ENCODE data around the gene ZNF716.
"Not testable (repeated sequence)": the region's sequence is repeated elsewhere in the genome, so short reads cannot be mapped to it uniquely, and the experiment has no call there.

ZNF716 gene

DNA sequence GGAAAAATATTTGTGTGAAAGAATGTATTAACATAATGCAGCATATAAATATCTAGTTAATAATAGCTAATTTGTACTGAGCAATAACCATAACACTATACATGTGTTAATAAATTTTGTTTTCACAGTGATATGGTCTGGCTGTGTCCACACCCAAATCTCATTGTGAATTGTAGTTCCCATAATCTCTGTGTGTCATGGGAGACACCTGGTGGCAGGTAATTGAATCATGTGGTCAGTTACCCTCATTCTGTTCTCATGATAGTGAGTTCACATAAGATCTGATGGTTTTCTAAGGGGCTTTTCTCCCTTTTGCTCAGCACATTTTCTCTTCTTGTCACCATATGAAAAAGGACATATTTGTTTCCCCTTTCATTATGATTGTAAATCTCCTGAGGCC, 30.3 kb downstream of the ZNF716 start:
- not testable (repeated sequence) for H3K56ac ChIP-seq (ENCODE audit: low read length); H3K9ac ChIP-seq (ENCODE audit: low read length); H3K4me2 ChIP-seq (ENCODE audit: low read length); H3K4me3 ChIP-seq (ENCODE audit: low read length); H2BK5ac ChIP-seq (ENCODE audit: low read length); H3K4ac ChIP-seq (ENCODE audit: low read depth, low read length); H3K79me1 ChIP-seq (ENCODE audit: low read length); H4K5ac ChIP-seq (ENCODE audit: low read length); H2AK5ac ChIP-seq (ENCODE audit: low read length); H3K79me2 ChIP-seq (ENCODE audit: control insufficient read depth, insufficient read depth, low read length); H2BK15ac ChIP-seq (replicated peaks; ENCODE audit: low read depth); H3K27ac ChIP-seq (ENCODE audit: low read depth, low read length); H3K36me3 ChIP-seq (ENCODE audit: control insufficient read depth, insufficient read depth, low read length); H3K23ac ChIP-seq (ENCODE audit: low read length); DNase-seq; H3K27me3 ChIP-seq (ENCODE audit: insufficient read depth, low read length, poor library complexity); H2BK120ac ChIP-seq (ENCODE audit: low read depth, low read length); H3K18ac ChIP-seq (ENCODE audit: low read length); H3K4me1 ChIP-seq (ENCODE audit: control insufficient read depth, low read depth, low read length); H4K8ac ChIP-seq (ENCODE audit: low read depth, low read length)

- H2BK15ac ChIP-seq (replicated peaks; ENCODE audit: low read depth); H3K27me3 ChIP-seq (ENCODE audit: insufficient read depth, low read length, poor library complexity); H3K4ac ChIP-seq (ENCODE audit: low read depth, low read length); H3K4me3 ChIP-seq (ENCODE audit: low read length); H3K79me1 ChIP-seq (ENCODE audit: low read length); H3K56ac ChIP-seq (ENCODE audit: low read length); H3K79me2 ChIP-seq (ENCODE audit: control insufficient read depth, insufficient read depth, low read length); H3K36me3 ChIP-seq (ENCODE audit: control insufficient read depth, insufficient read depth, low read length); H3K4me1 ChIP-seq (ENCODE audit: control insufficient read depth, low read depth, low read length); H2AK5ac ChIP-seq (ENCODE audit: low read length); H2BK120ac ChIP-seq (ENCODE audit: low read depth, low read length); H3K23ac ChIP-seq (ENCODE audit: low read length); H3K4me2 ChIP-seq (ENCODE audit: low read length); H4K5ac ChIP-seq (ENCODE audit: low read length); DNase-seq; H3K9ac ChIP-seq (ENCODE audit: low read length); H3K27ac ChIP-seq (ENCODE audit: low read depth, low read length); H2BK5ac ChIP-seq (ENCODE audit: low read length); H3K18ac ChIP-seq (ENCODE audit: low read length); H4K8ac ChIP-seq (ENCODE audit: low read depth, low read length): not testable (repeated sequence)
- WGBS (ENCODE audit: extremely low coverage, insufficient coverage, low lambda C conversion rate): no CpG with 5 or more reads among the region's 21 CpGs
These were observed 35.0 kb downstream of the ZNF716 start for GRCh38 chr7:57485022-57485421.

DNA sequence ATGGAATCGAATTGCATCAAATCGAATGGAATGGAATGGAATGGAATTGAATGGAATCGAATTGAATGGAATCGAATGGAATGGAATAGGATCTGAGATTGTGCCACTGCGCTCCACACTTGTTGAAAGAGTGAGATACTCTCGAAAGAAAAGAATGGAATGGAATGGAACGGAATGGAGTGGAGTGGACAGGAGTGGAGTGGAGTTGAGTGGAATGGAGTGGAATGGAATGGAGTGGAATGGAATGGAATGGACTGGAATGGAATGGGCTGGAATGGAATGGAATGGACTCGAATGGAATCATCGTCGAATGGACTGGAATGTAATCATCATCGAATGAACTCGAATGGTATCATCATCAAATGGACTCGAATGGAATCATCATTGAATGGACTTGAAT, 38.0 kb downstream of the ZNF716 start:
- no peaks in the 10 kb centered on the region for H3K27me3 ChIP-seq (ENCODE audit: insufficient read depth, low read length, poor library complexity)
- H3K79me1 ChIP-seq (ENCODE audit: low read length): no peaks in the 10 kb centered on the region
- H3K79me2 ChIP-seq (ENCODE audit: control insufficient read depth, insufficient read depth, low read length): no peaks in the 10 kb centered on the region
- H3K4me3 ChIP-seq (ENCODE audit: low read length): no peak overlapping the region
- DNase-seq: no peak
- H3K56ac ChIP-seq (ENCODE audit: low read length): no peak overlapping the region
- no peak overlapping the region for H2BK5ac ChIP-seq (ENCODE audit: low read length)
- no peaks in the 10 kb centered on the region for H3K4me1 ChIP-seq (ENCODE audit: control insufficient read depth, low read depth, low read length)
- no peak overlapping the region for H4K8ac ChIP-seq (ENCODE audit: low read depth, low read length)
- H3K23ac ChIP-seq (ENCODE audit: low read length): no peak overlapping the region
- H2BK120ac ChIP-seq (ENCODE audit: low read depth, low read length): no peak overlapping the region
- no peak overlapping the region for H4K5ac ChIP-seq (ENCODE audit: low read length)
- H3K9ac ChIP-seq (ENCODE audit: low read length): no peak overlapping the region
- no peak overlapping the region for H2BK15ac ChIP-seq (replicated peaks; ENCODE audit: low read depth)
- no peak overlapping the region for H3K4ac ChIP-seq (ENCODE audit: low read depth, low read length)
- 100% methylated on average over 6 of the region's 13 CpGs for WGBS (ENCODE audit: extremely low coverage, insufficient coverage, low lambda C conversion rate)
- no peaks in the 10 kb centered on the region for H3K36me3 ChIP-seq (ENCODE audit: control insufficient read depth, insufficient read depth, low read length)
- H3K27ac ChIP-seq (ENCODE audit: low read depth, low read length): no peak overlapping the region
- H3K4me2 ChIP-seq (ENCODE audit: low read length): no peak overlapping the region
- H3K18ac ChIP-seq (ENCODE audit: low read length): no peak overlapping the region
- H2AK5ac ChIP-seq (ENCODE audit: low read length): no peak overlapping the region

DNA sequence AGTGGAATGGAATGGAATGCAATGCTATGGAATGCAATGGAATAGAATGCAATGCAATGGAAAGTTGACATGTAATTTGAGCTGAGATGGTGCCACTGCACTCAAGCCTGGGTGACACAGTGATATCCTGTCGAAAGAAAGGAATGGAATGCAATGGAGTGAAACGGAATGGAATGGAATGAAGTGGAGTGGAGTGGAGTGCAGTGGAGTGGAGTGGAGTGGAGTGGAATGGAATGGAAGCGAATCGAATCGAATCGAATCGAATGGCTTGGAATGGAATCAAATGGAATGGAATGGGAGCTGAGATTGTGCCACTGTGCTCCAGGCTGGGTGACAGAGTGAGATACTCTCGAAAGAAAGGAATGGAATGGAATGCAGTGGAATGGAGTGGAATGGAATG, 45.1 kb downstream of the ZNF716 start:
- not testable (repeated sequence) for H3K79me1 ChIP-seq (ENCODE audit: low read length); H4K5ac ChIP-seq (ENCODE audit: low read length); H3K4me1 ChIP-seq (ENCODE audit: control insufficient read depth, low read depth, low read length); H3K56ac ChIP-seq (ENCODE audit: low read length); H2BK120ac ChIP-seq (ENCODE audit: low read depth, low read length); H2BK15ac ChIP-seq (replicated peaks; ENCODE audit: low read depth); H3K18ac ChIP-seq (ENCODE audit: low read length); H3K36me3 ChIP-seq (ENCODE audit: control insufficient read depth, insufficient read depth, low read length); H3K27ac ChIP-seq (ENCODE audit: low read depth, low read length); H3K27me3 ChIP-seq (ENCODE audit: insufficient read depth, low read length, poor library complexity); H2AK5ac ChIP-seq (ENCODE audit: low read length); H4K8ac ChIP-seq (ENCODE audit: low read depth, low read length); H3K4me3 ChIP-seq (ENCODE audit: low read length); H3K79me2 ChIP-seq (ENCODE audit: control insufficient read depth, insufficient read depth, low read length); H2BK5ac ChIP-seq (ENCODE audit: low read length); H3K9ac ChIP-seq (ENCODE audit: low read length); DNase-seq; H3K23ac ChIP-seq (ENCODE audit: low read length); H3K4me2 ChIP-seq (ENCODE audit: low read length); H3K4ac ChIP-seq (ENCODE audit: low read depth, low read length)
- no CpG with 5 or more reads among the region's 8 CpGs for WGBS (ENCODE audit: extremely low coverage, insufficient coverage, low lambda C conversion rate)

DNA sequence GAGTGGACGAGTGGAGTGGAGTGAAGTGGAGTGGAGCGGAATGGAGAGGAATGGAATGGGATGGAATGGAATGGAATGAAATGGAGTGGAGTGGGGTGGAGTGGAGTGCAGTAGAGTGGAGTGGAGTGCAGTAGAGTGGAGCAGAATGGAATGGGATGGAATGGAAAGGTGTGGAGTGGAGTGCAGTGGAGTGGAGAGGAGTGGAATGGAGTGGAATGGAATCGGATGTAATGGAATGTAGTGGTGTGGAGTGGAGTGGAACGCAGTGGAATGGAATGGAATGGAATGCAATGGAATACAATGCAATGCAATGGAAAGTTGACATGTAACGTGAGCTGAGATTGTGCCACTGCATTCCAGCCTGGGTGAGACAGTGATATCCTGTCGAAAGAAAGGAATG, 46.4 kb downstream of the ZNF716 start:
- Histone ChIP-seq H3K4me2 (ENCODE audit: low read length) (no peak overlapping the region), H3K27ac (ENCODE audit: low read depth, low read length) (no peak overlapping the region), H3K18ac (ENCODE audit: low read length) (no peak overlapping the region), H3K4ac (ENCODE audit: low read depth, low read length) (no peak overlapping the region), H3K56ac (ENCODE audit: low read length) (no peak overlapping the region), H2BK120ac (ENCODE audit: low read depth, low read length) (no peak overlapping the region), H4K8ac (ENCODE audit: low read depth, low read length) (no peak overlapping the region), H2BK5ac (ENCODE audit: low read length) (no peak overlapping the region), H3K27me3 (ENCODE audit: insufficient read depth, low read length, poor library complexity) (no peaks in the 10 kb centered on the region), H3K79me1 (ENCODE audit: low read length) (no peaks in the 10 kb centered on the region), H3K4me3 (ENCODE audit: low read length) (peak overlapping the region; percentile 15), H3K4me1 (ENCODE audit: control insufficient read depth, low read depth, low read length) (no peaks in the 10 kb centered on the region), H3K36me3 (ENCODE audit: control insufficient read depth, insufficient read depth, low read length) (no peaks in the 10 kb centered on the region), H3K9ac (ENCODE audit: low read length) (no peak overlapping the region), H2BK15ac (replicated peaks; ENCODE audit: low read depth) (no peak overlapping the region), H4K5ac (ENCODE audit: low read length) (no peak overlapping the region), H3K79me2 (ENCODE audit: control insufficient read depth, insufficient read depth, low read length) (no peaks in the 10 kb centered on the region), H2AK5ac (ENCODE audit: low read length) (no peak overlapping the region), H3K23ac (ENCODE audit: low read length) (no peak overlapping the region)
- WGBS (ENCODE audit: extremely low coverage, insufficient coverage, low lambda C conversion rate): 100% methylated on average over 3 of the region's 6 CpGs
- DNase-seq: no peak

DNA sequence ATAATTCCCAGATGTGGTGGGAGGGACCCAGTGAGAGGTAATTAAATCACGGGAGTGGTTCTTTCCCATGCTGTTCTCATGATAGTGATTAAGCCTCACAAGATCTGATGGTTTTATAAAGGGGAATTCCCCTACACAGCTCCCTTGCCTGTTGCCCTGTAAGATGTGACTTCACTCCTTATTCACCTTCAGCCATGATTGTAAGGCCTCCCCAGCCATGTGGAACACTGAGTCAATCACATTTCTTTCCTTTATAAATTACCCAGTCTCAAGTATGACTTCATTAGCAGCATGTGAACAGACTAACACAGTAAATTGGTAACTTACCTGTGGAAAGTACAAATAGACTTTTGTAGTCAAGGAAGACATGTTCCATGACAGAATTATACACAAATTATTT, 55.2 kb downstream of the ZNF716 start:
- no peak overlapping the region for H3K4ac ChIP-seq (ENCODE audit: low read depth, low read length)
- no peak overlapping the region for H3K4me2 ChIP-seq (ENCODE audit: low read length)
- H3K4me1 ChIP-seq (ENCODE audit: control insufficient read depth, low read depth, low read length): no peaks in the 10 kb centered on the region
- H3K79me2 ChIP-seq (ENCODE audit: control insufficient read depth, insufficient read depth, low read length): no peaks in the 10 kb centered on the region
- no peaks in the 10 kb centered on the region for H3K36me3 ChIP-seq (ENCODE audit: control insufficient read depth, insufficient read depth, low read length)
- no peak overlapping the region for H2BK120ac ChIP-seq (ENCODE audit: low read depth, low read length)
- no peak overlapping the region for H2AK5ac ChIP-seq (ENCODE audit: low read length)
- H3K18ac ChIP-seq (ENCODE audit: low read length): no peak overlapping the region
- no peak overlapping the region for H3K9ac ChIP-seq (ENCODE audit: low read length)
- no peak overlapping the region for H3K27ac ChIP-seq (ENCODE audit: low read depth, low read length)
- H2BK15ac ChIP-seq (replicated peaks; ENCODE audit: low read depth): no peak overlapping the region
- H3K27me3 ChIP-seq (ENCODE audit: insufficient read depth, low read length, poor library complexity): no peaks in the 10 kb centered on the region
- no peak overlapping the region for H4K8ac ChIP-seq (ENCODE audit: low read depth, low read length)
- no peak overlapping the region for H2BK5ac ChIP-seq (ENCODE audit: low read length)
- no peak overlapping the region for H4K5ac ChIP-seq (ENCODE audit: low read length)
- DNase-seq: no peak
- no peak overlapping the region for H3K56ac ChIP-seq (ENCODE audit: low read length)
- WGBS (ENCODE audit: extremely low coverage, insufficient coverage, low lambda C conversion rate): no CpG with 5 or more reads among the region's 1 CpG
- H3K79me1 ChIP-seq (ENCODE audit: low read length): no peaks in the 10 kb centered on the region
- H3K23ac ChIP-seq (ENCODE audit: low read length): no peak overlapping the region
- H3K4me3 ChIP-seq (ENCODE audit: low read length): no peak overlapping the region
